Neural cell (in vitro differentiated cells): ENCODE results near the gene JAG2. TPM values are rescaled to one million over a fixed set of nuclear protein-coding genes. Genes with fewer than 3 reads are reported as not detected.

Experiments used
- H2AFZ ChIP-seq: fragments of 200-600, 300-800 bp; sonication (generic), shearing (Covaris generic); 2 replicates; pipeline ENCODE4 v1.6.0; 2014; ENCODE audit warnings: low read depth, mild to moderate bottlenecking, antibody characterized with exemption, low read length, moderate library complexity
- H3F3A ChIP-seq: fragments of 200-600 bp; shearing (Covaris generic); 2 replicates; pipeline ENCODE4 v1.6.1; 2016; ENCODE audit warnings: mild to moderate bottlenecking, moderate library complexity, mixed read lengths, antibody characterized with exemption, low read length; ENCODE audit not compliant: insufficient read depth, poor library complexity, severe bottlenecking
- H3K27ac ChIP-seq: fragments of 200-600, 300-800 bp; sonication (generic), shearing (Covaris generic); 2 replicates; pipeline ENCODE4 v1.5.1; 2014; ENCODE audit warnings: mild to moderate bottlenecking, low read length, moderate library complexity
- H3K27me3 ChIP-seq: fragments of 300-800, 200-600 bp; sonication (generic), shearing (Covaris generic); 2 replicates; pipeline ENCODE4 v1.6.0; 2014; ENCODE audit warnings: mild to moderate bottlenecking, low read depth, low read length, moderate library complexity; ENCODE audit not compliant: insufficient read depth
- H3K36me3 ChIP-seq: fragments of 300-800, 200-600 bp; sonication (generic), shearing (Covaris generic); 2 replicates; pipeline ENCODE4 v1.5.1; 2014; ENCODE audit warnings: mild to moderate bottlenecking, antibody characterized with exemption, low read length, moderate library complexity; ENCODE audit not compliant: insufficient read depth
- H3K4me2 ChIP-seq: fragments of 300-800, 200-600 bp; sonication (generic), shearing (Covaris generic); 2 replicates; pipeline ENCODE4 v1.6.0; 2014; ENCODE audit warnings: mild to moderate bottlenecking, low read length
- H3K4me3 ChIP-seq: fragments of 300-800, 200-600 bp; sonication (generic), shearing (Covaris generic); 2 replicates; pipeline ENCODE4 v1.5.1; 2014; ENCODE audit warnings: mild to moderate bottlenecking, low read length, moderate library complexity
- H3K79me2 ChIP-seq: fragments of 200-600 bp; shearing (Covaris generic); replicated peaks from 2 replicates; pipeline ENCODE4 v1.6.0; 2014; ENCODE audit warnings: mild to moderate bottlenecking, low read length, moderate library complexity; ENCODE audit not compliant: insufficient read depth
- H3K9ac ChIP-seq: fragments of 300-800, 200-600 bp; sonication (generic), shearing (Covaris generic); 2 replicates; pipeline ENCODE4 v1.6.1; 2016; ENCODE audit warnings: mild to moderate bottlenecking, low read length, mixed read lengths
- H3K9me2 ChIP-seq: fragments of 200-600 bp; shearing (Covaris generic); 2 replicates; pipeline ENCODE4 v1.6.1; 2016; ENCODE audit warnings: mild to moderate bottlenecking, low read length, mixed read lengths; ENCODE audit not compliant: insufficient read depth
- H3K9me3 ChIP-seq: fragments of 200-600, 300-800 bp; sonication (generic), shearing (Covaris generic); 2 replicates; pipeline ENCODE4 v1.6.1; 2016; ENCODE audit warnings: mild to moderate bottlenecking, mixed run types, low read length, moderate library complexity, mixed read lengths
- H4K20me1 ChIP-seq: fragments of 200-600 bp; shearing (Covaris generic); 2 replicates; pipeline ENCODE4 v1.6.1; 2016; ENCODE audit warnings: mild to moderate bottlenecking, mixed run types; ENCODE audit not compliant: insufficient read depth
- CTCF ChIP-seq: fragments of 450-650 bp; IDR thresholded peaks from 2 replicates; pipeline ENCODE4 v1.5.1; 2014; ENCODE audit warnings: antibody characterized with exemption, mild to moderate bottlenecking, moderate library complexity; ENCODE audit not compliant: poor library complexity, severe bottlenecking
- EP300 ChIP-seq: fragments of 450-650 bp; conservative IDR thresholded peaks from 2 replicates; pipeline ENCODE4 v1.6.1; 2014; ENCODE audit warnings: antibody characterized with exemption, mild to moderate bottlenecking, moderate library complexity; ENCODE audit not compliant: poor library complexity, severe bottlenecking
- EZH2 ChIP-seq: fragments of 200-600, 300-800 bp; shearing (Covaris generic), sonication (generic); IDR thresholded peaks from 2 replicates; pipeline ENCODE4 v1.6.1; 2014; ENCODE audit warnings: antibody characterized with exemption, low read length, borderline replicate concordance, mild to moderate bottlenecking; ENCODE audit not compliant: insufficient read depth, poor library complexity, severe bottlenecking
- MXI1 ChIP-seq: fragments of 450-650 bp; conservative IDR thresholded peaks from 2 replicates; pipeline ENCODE4 v1.6.1; 2014; ENCODE audit warnings: antibody characterized with exemption, mild to moderate bottlenecking; ENCODE audit not compliant: poor library complexity, severe bottlenecking
- POLR2AphosphoS5 ChIP-seq: IDR thresholded peaks from 2 replicates; pipeline ENCODE4 v1.6.1; 2012
- RAD21 ChIP-seq: fragments of 450-650 bp; conservative IDR thresholded peaks from 2 replicates; pipeline ENCODE4 v1.6.1; 2014; ENCODE audit warnings: antibody characterized with exemption, mild to moderate bottlenecking, moderate library complexity
- REST ChIP-seq: IDR thresholded peaks from 2 replicates; pipeline ENCODE4 v1.6.1; 2012; ENCODE audit warnings: borderline replicate concordance
- SMC3 ChIP-seq: fragments of 450-650 bp; conservative IDR thresholded peaks from 2 replicates; pipeline ENCODE4 v1.6.1; 2014; ENCODE audit warnings: antibody characterized with exemption, mild to moderate bottlenecking, moderate library complexity; ENCODE audit not compliant: poor library complexity
- TAF1 ChIP-seq: IDR thresholded peaks from 2 replicates; pipeline ENCODE4 v1.6.1; 2012; ENCODE audit warnings: low read depth
- polyA plus RNA-seq: library from polyadenylated mRNA; depleted of rRNA; stranded (reverse); fragments of >200 nt; gene quantifications from 2 replicates; pipeline ENCODE4 v1.2.3, GENCODE V29; 2014

Gene JAG2
- polyA plus RNA-seq, 1 donor from 2014 or later, result 20.3 TPM

GRCh38 chr14:105142651-105143450, 25.7 kb downstream of the JAG2 start:
- Histone ChIP-seq H3K79me2 (no peaks in the 10 kb centered on the region), H3K36me3 (no peaks in the 10 kb centered on the region), H3F3A (no peaks in the 10 kb centered on the region), H3K9ac (no peak overlapping the region), H3K4me3 (no peak overlapping the region), H3K27ac (no peak overlapping the region), H2AFZ (no peak overlapping the region), H4K20me1 (no peaks in the 10 kb centered on the region), H3K4me2 (no peak overlapping the region), H3K27me3 (no peaks in the 10 kb centered on the region), H3K9me2 (no peaks in the 10 kb centered on the region), H3K9me3 (peaks cover 13% of the 10 kb centered on the region)
- TF ChIP-seq RAD21, result no peak
- no peak for TF ChIP-seq CTCF
- TF ChIP-seq SMC3, result no peak
- TF ChIP-seq REST, result no peak
- no peak for TF ChIP-seq POLR2AphosphoS5
- no peak for TF ChIP-seq MXI1
- TF ChIP-seq EP300, result no peak
- no peak for TF ChIP-seq EZH2
- no peak for TF ChIP-seq TAF1

GRCh38 chr14:105141486-105142281, 26.9 kb downstream of the JAG2 start:
- no peaks in the 10 kb centered on the region for H3K36me3 ChIP-seq
- H3K4me2 ChIP-seq, result no peak overlapping the region
- no peak overlapping the region for H3K27ac ChIP-seq
- TF ChIP-seq POLR2AphosphoS5 (no peak), REST (no peak), EP300 (no peak), TAF1 (no peak), MXI1 (no peak), CTCF (no peak), RAD21 (no peak), SMC3 (no peak), EZH2 (no peak)
- no peak overlapping the region for H2AFZ ChIP-seq
- no peaks in the 10 kb centered on the region for H3K27me3 ChIP-seq
- no peak overlapping the region for H3K4me3 ChIP-seq
- peaks cover 13% of the 10 kb centered on the region for H3K9me3 ChIP-seq
- no peaks in the 10 kb centered on the region for H3F3A ChIP-seq
- no peaks in the 10 kb centered on the region for H3K79me2 ChIP-seq
- H4K20me1 ChIP-seq, result no peaks in the 10 kb centered on the region
- H3K9ac ChIP-seq, result no peak overlapping the region
- no peaks in the 10 kb centered on the region for H3K9me2 ChIP-seq
